ENCODE results near the gene SPATS2L. TPM values are rescaled to one million over a fixed set of nuclear protein-coding genes. Genes with fewer than 3 reads are reported as not detected.
A peak's percentile ranks its signal among the peaks of the same experiment; 100 is the strongest.

The SPATS2L gene
- total RNA-seq, 1 donor from 2014 or later = 491 TPM

DNA sequence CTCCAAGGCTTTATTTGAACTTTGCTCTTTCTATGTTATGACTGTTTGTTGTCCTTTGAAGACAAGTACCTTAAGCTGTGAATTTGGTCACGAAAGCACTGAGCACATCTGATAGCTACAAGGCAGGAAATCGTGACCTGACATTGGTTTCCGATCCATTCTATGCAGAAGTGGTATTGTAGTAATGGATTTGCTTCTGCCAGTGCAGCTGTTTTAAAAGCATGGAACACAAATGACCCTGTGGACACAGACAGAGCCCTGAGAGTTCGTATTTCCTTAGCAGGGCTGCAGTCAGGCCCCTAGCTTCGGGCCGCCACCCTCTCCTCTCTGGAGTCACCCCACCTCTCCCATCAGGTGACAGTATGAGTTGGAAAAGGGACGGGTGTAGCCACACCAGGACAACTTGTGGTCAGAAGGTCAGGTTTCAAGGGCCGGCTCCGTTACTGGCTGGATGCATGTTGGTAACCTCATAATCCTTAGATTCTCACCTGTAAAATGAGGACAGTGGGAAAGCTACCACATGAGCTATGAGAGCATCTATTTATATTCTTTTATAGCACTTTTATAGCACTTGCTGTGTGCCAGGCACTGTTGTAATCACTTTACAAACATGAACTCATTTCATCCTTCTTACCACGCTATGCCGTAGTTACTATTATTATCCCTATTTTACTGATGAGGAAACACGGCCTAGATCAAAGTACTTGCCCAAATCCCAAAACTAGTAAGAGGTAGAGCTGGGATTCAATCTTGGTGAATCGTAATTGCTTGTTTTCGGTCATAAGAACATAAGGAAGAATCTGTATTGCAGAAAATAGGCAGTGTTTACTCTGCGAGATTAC, 70.2 kb downstream of the SPATS2L start:
- DNase-seq (ENCODE audit: low read depth) = peak; percentile 86

DNA sequence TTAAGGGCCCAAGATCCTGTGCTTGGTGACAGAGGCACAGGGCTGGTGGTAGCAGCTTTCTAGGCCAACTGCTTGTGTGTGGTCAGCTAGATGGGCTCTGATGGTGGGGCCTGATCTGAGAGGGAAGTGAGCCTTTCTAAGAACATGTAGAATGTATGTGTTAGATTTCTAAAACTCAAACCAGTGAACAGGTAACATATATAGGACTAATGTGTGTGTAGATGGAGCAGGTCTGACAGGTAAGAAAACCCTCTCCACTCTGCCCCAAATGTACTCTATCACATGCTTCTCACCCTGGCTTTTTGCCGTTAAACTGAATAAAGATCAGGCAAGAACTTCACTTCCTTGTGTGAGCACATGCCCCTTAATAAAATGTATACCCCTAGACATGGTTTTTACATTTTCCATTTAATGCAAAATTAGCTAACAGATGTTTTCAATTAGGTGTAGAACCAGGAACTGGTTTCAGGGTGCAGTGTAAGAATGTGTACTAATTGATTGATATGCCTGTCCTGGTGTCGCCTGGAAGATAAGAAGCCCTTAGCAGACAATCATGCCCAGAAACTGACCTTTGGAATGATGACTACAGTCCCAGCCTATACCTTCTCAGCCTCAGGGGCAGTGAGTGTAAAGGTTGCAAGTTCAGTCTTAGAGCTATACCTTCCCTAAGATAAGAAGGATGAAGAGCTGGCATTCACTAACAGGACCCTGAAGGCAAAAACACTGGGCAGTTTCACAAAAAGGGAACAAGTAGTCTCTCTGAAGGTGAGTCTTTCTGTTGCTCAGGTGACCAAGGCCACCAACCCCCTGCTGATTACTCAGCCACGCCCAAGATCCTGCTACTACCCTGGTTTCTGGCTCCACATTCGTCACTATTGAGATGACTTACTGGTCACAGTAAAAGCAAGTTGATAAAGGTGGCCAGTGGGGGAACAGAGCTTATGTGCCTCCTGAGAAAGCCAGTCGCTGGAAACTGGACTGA, 71.2 kb downstream of the SPATS2L start:
- DNase-seq (ENCODE audit: low read depth) = no peak

DNA sequence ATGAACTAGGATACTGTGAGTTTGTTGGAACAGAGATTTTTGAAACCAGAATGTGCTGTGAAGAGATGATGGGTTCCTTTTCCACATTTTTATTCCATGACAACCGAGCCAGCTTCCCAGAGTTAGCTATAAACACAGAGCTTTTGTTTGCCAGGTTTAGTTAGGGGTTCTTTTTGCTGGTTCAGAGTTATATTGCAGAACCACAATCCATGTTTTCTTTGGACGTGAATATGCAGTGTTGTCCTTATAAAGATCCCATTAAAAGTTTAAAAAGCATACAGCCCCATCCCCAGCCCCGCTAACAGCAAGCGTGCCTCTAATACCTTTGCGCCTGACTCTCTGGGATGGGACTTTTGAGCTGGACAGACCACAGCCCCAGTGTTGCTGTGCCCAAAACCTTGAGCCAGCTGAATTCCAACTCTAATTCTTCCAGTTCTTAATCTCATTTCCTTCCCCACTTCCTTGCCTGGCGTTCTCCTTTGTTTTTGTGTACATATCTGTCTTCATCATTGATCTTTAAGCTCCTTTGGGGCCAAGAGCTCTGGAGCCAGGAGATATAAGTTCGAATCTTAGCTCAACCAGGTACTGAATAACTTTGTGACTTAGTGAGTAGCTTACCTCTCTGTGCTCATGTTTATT, 72.3 kb downstream of the SPATS2L start:
- no peak for DNase-seq (ENCODE audit: low read depth)

DNA sequence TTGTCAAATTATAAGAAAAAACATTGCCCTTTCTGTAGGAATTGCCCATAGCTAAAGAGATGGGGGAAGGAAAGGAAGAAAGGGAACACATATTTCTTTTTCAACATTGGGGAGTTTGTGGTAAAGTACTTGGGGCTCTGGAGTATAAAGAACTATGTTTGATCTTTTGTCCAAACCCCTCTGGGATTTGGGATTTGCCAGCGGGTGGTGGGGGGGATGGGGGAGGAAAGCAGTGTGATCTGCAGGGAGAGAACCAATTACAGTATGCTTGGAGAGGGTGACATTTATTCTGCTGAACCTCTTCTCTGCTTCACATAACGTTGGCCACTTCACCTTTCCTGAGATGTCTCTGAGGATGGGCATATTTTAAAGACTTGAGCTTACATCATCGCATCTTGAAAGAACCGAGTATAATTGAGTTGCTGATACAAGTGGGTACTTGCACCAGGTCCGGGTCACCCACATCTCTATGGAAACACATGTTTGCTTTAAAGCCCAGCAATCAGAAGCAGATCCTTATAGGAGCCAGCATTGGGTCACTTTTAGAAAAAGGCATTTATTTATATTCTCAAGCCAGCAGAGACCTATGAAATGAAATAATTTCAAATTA, 73.1 kb downstream of the SPATS2L start:
- DNase-seq (ENCODE audit: low read depth) = no peak

DNA sequence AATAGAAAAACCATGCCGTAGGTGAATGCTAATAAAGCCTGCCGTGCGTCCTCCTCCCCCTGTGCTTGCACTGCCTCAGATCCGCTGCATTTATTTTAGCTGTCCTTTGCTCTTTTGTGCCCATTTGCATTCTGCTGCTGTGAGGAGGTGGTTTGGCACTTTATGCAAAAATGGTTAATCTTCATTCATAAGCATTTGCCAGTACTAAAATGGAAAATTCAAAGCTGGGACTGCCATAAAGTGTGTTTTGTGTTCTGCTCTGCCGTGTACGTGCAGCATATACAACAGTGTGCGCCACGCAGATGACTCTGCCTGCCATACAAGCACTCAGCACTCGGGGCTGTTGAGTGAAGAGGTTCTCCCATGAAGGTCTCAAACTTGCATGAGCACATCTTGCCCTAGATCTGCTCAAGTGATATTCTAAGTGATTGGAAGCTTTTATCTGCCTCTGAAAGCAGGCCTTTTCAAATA, 73.6 kb downstream of the SPATS2L start:
- DNase-seq (ENCODE audit: low read depth) = no peak

DNA sequence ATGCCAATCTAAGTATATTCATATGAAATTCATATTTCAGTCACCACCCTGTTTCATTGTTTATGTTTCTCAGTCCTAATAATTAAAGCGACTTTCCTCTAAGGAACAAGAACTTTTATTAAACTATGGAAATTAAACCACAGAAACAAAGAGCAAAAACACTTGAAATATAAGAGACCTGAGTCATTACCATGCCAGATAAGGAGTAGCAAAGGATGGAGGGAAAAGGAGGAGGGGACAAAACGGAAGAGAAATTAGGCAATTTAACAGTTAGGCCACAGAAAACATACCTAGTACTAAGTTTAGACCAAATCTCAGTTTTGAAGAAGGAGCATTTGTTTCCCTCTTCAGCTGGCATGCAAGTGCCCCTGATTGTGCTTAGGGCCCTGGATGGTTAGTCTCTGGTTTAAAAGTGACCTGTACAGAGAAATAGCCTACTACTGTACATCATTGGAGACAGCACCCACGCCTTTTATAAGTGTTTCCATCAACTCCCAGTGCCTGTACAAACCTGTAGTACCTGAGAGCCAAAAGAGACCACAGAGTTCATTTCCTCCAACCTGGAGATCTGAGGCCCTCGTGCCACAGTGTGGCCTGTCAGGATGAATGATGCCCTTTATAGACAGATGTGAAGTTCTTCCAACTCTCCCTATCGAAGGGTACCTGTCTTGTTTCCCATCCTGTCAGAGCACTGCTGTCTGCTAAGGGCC, 74.5 kb downstream of the SPATS2L start:
- DNase-seq (ENCODE audit: low read depth) = no peak

DNA sequence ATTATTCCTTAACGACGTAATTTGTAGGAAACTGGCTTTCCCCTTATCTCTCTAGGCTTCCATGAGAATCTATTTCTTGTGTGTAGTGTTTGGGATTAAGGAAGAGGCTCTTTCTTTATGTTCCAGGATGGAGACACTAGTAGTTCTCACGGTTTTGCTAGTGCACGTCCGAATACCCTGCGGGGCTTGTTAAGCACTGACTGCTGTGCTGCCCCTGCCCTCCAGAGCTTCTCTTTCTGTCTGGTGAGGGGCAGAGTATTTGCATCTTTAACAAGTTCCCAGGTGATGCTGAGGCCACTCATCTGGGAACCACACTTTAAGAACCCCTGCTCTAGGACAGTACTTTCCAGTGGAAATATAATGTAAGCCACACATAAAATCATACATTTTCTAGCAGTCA, 76.4 kb downstream of the SPATS2L start:
- no peak for DNase-seq (ENCODE audit: low read depth)

DNA sequence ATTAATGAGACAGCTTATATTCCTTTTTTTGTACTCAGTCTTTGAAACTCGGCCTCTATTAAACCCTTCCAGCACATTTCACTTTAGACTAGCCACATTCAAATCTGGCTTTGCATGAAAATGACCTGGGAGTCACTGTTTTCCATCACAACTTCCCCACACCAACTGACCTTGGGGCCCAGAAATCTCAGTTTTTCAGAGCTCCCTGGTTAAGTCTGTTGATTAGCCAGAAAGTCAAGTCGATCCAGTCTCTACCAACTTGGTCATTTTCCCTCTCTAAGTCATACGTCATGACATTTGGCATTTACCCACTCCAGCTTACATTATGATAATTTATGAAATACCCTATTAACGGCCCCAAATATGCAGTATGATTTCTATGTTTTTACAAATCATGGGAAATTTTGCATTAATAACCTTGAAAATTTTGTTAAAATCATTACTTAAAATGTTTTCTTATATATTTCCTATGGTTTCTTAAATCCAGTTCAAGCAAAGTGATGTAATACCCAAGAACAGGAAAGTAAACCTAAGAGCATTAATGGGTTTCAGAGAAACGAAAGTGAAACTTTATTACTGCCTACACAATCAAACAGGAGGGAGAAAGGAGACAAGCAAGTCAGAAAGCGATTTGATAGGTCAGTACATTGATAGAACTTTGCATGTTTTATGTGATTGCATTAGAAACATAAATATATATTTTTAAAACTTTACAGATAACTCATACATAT, 77.1 kb downstream of the SPATS2L start:
- peak; percentile 42 for DNase-seq (ENCODE audit: low read depth)

DNA sequence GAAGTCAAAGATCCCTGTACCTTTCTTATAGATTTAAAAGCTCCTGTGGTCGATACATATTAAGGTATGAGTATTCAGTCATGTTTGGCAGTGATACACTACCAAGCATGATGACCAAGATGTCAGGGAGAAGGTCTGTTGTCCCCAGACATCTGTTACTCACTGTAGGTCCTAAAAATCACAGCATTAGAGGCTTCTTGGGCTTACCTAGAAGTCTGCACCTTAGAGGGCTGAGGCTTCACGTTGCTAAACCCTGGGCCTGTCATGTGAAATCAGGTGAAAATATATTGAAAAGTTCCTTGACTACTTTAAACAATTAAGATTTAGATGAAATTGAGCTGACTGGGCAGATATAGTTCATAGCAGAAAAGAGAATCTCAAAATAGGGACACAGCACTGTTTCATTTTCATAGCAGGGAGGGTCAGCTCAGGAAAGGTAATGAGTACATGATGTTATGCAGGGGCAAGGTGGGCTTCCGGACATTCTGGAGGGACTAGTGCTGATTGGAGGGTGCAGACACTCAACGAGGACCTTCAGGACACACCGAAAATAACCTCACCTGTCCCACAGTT, 78.7 kb downstream of the SPATS2L start:
- no peak for DNase-seq (ENCODE audit: low read depth)

DNA sequence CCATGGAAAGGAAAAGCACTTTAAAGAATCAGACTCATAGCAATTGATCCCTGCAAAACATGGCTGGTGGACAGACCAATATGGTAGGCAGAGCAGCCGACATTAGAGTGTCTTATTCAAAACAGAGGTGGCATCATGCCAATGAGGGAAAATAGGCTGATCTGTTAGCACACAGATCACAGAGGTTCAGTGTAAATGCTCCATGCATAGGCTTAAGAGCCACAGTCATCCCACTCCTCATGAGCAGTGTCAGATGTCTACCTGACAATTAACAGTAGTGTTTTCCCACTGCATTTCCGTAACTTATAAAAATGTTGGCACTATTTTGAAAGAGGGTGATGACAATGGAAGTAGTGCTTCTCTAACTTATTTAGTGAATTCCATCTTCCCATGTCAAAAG, 86.7 kb downstream of the SPATS2L start:
- no peak for DNase-seq (ENCODE audit: low read depth)

DNA sequence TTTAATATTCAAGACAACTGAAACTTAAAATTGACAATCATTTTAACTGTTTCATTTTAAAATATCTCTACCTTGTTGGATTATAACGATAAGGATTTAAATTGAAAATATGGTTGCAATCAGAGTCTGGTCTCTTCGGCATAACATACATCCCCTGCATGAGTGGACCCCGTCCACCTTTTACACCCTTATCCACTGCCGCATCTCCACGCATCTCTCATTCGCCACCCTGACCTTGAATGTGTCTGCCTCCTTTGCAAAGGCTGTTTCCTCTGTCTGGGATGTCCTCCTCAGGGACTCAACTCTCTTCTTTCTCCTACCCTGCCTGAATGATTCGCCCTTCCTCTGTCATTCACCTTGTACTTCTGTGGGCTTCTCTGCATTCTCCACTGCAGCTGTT, 87.6 kb downstream of the SPATS2L start:
- peak; percentile 43 for DNase-seq (ENCODE audit: low read depth)

DNA sequence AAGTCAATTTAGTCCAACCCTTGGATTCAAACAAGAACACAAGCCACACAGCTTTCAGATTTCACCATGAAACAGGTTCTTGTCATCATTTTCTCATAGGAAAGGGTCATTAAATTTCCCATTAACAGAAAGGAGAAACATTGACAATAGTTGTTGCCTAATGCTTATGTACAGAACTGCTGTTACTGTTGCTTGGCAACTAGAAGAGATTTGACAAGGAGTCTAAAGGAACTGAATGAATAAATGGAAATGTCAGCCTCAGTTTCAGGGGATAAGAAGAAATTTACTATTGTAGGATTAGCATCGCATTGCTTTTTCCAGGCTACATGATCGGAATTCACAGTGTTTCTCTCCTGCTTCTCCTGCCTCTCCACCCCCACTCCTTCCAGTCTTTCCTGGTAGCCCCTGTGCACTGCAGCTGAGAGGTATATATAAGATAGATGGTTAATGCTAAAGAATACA, 90.3 kb downstream of the SPATS2L start:
- DNase-seq (ENCODE audit: low read depth) = no peak

DNA sequence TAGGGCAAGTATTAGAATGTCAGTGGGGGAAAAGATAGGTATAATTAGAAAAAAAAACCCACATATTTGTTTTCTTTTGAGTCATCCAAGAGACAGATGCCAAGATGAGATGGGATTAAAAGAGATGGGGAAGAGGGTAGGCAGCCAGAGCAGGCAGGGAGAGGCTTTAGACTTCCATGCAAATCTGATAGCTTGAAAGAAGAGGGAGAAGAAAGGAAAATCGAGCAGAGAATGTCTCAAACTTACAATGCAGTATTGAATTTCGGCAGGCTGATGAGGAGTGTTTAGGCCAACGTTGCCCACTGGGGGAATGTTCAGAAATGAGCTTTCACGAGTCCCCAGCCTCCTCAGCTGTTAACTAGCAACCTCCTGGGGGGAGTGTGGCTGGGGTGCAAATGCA, 91.3 kb downstream of the SPATS2L start:
- DNase-seq (ENCODE audit: low read depth) = peak; percentile 38

DNA sequence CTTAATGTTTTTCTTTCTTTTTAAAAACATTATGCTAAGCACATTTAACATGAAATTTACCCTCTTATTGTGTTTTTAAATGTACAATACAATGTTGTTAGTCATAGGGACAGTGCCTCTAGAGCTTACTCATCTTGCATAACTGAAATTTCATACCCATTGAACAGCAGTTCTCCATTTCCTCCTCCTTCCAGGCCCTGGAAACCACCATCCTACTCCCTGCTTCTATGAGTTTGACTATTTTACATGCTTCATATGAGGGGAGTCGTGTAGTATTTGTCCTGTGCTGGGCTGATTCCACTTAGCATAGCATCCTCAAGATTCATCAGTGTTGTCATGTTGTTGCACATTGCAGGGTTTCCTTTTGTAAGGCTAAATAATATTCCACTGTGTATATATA, 92.6 kb downstream of the SPATS2L start:
- no peak for DNase-seq (ENCODE audit: low read depth)

DNA sequence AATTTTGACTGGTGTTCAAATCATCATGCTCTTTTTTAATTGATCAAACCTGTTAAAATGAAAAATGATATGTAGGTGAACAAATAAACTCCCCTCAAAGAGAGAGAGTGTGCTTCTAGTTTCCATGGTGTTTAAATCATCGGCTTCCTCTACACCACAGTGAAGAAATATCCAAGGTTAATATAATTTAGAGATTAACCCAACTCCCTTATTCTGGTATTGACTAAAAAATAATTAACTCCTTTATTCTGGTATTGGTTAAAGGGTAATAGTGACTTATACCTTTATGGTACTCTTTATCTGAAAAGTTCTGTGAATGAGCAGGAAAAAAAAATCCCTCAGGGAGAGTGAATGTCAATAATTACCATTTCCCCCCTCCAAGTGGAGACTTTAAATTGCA, 93.1 kb downstream of the SPATS2L start:
- DNase-seq (ENCODE audit: low read depth) = no peak

DNA sequence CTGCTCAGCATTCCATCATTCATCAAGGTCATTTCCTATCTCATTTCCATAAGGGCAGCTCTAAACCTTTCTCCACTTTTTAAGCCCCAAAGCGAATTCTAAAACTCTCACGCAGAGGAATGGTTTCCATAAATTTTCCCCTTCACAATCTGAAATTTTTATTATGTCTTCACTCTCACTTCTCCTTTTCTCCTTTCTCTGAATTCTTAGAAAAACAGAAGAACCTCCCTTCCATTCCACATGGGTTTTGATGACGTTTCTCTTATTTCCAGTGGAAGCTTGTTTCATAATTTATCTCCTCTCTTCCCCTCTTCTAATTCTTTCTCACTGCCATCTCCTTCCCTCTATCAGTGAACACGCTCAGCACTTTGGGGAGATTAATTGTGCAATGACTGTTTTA, 97.3 kb downstream of the SPATS2L start:
- DNase-seq (ENCODE audit: low read depth) = no peak

DNA sequence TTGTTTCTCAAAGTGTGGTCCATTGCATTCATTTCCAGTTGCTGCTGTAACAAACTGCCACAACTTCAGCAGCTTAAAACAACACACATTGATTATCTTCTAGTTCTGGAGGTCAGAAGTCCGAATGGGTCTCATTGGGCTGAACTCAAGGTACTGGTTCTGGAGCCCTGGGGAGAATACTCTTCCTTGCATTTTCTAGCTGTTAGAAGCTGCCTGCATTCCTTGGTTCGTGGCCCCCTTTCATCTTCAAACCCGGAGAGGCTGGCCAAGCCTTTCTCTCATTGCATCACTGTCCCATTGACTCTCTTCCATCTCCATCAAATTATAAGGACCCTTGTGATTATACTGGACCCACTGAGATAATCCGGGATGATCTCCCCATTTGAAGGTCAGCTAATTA, 98.1 kb downstream of the SPATS2L start:
- DNase-seq (ENCODE audit: low read depth) = no peak

DNA sequence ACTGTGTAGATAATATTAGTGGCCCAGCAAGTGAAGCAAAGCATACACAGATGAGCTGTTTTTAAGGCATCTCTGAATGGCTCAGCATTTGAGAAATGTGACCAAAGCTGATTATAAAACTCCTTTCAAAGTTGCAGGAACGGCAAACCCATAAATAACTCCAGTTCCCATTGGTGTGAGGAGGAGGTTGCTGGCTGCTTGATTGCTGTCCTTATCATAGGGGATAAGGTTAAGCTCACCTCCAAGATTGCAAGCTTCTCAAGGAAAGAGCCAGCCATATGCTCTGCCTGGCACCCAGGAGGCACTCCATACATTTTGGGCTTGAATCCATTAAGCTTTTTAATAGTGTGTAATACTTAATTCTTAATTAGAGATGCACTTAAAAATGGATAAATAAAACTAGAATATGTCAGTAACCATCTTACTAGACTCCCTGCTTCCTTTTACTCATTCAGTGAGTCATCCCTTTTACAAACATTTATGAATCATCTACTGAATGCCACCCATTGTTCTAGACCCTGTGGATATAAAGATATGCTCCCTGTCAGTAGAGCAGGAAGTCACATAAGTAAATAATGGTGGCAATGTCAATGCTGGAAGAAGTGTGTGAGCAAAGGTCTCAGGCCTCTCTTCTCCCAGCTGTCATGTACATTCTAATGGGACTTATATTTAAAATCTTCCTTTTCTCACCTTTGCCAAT, 99.3 kb downstream of the SPATS2L start:
- peak; percentile 48 for DNase-seq (ENCODE audit: low read depth)

DNA sequence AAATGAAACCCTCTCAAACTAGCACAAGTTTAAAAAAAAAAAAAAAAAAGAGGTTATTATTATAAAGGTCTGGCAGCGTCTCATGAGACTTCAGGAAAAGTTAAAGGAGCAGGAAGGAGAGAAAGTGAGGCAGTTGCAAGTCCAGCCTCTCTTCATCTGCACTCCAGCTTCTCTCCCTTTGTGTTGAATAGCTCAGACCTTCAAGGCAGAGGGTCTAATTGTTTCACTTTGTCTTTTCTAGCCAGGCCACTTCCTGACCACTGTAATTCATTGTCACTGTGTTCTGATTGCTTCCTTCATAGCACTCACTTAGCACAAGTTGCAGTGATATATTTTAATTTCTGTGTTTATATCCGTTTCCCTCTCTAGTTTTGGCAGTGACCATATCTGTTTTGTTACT, 99.9 kb downstream of the SPATS2L start:
- DNase-seq (ENCODE audit: low read depth) = no peak

Measured in myocyte (in vitro differentiated cells).